HepG2 (cell line): Measurements from ENCODE around the gene ADRM1. TPM values are rescaled to one million over a fixed set of nuclear protein-coding genes. Genes with fewer than 3 reads are reported as not detected.

ENCODE experiments used
- ATAC-seq: fragments of 200-7000 bp; cut with Tn5 transposase; 3 replicates; pipeline ENCODE4 v1.9.1; 2020; ENCODE audit warnings: mild to moderate bottlenecking, moderate library complexity
- BruUV-seq: library from RNA; stranded (reverse); fragments of 400-500 nt; replicated peaks from 2 replicates; lab custom pipeline; 2021; lab: Mats Ljungman, UMichigan
- CTCF ChIA-PET: fragments of 300-600 bp; formaldehyde crosslinking; extraction: SDS; loops from one replicate; lab custom pipeline; 2021; ENCODE audit warnings: low total read pairs, inconsistent platforms, low intra/inter-chr PET ratio; lab: Yijun Ruan, JAX
- POLR2A ChIA-PET: fragments of 350-600 bp; sonication (Branson Sonifier 250); formaldehyde crosslinking; loops from one replicate; lab custom pipeline; 2020; ENCODE audit warnings: antibody characterized with exemption, inconsistent platforms; lab: Yijun Ruan, JAX
- DNase-seq: peaks from one replicate; pipeline ENCODE4 v3.0.0-alpha.2; 2015; ENCODE audit warnings: low spot score
- FAIRE-seq: peaks from 3 replicates; lab custom pipeline; 2011; peaks lifted over from hg19 to GRCh38; lab: Jason Lieb, UNC
- H2AFZ ChIP-seq: one replicate; pipeline ENCODE4 v1.6.1; 2011; ENCODE audit warnings: low read length, inconsistent platforms
- H3K27ac ChIP-seq: fragments of 300-600 bp; 3 replicates; pipeline ENCODE4 v1.8.0; 2011; ENCODE audit warnings: mixed run types, mild to moderate bottlenecking, mixed read lengths, low read length, inconsistent platforms; ENCODE audit not compliant: insufficient read depth; ENCODE audit errors: extremely low read length
- H3K27me3 ChIP-seq, 2 experiments: fragments of 200-600 bp in 1 of 2; 2 replicates in 1 of 2; 3 replicates in 1 of 2; pipeline versions ENCODE4 v1.6.0 to v1.8.0; 2011; ENCODE audit warnings: low read length in 2 of 2, mild to moderate bottlenecking in 2 of 2, moderate library complexity in 2 of 2, inconsistent platforms in 1 of 2; ENCODE audit not compliant: insufficient read depth in 2 of 2, control insufficient read depth in 1 of 2
- H3K36me3 ChIP-seq, 2 experiments: fragments of 200-600 bp in 1 of 2; replicated peaks in 1 of 2; 2 replicates in 1 of 2; 3 replicates in 1 of 2; pipeline versions ENCODE4 v1.5.1 to v1.8.0; 2011; ENCODE audit warnings: low read length in 2 of 2, inconsistent platforms in 1 of 2; ENCODE audit not compliant: insufficient read depth in 2 of 2, control insufficient read depth in 1 of 2
- H3K4me1 ChIP-seq: 2 replicates; pipeline ENCODE4 v1.5.1; 2012; ENCODE audit warnings: low read length, inconsistent platforms; ENCODE audit not compliant: insufficient read depth
- H3K4me2 ChIP-seq: 2 replicates; pipeline ENCODE4 v1.6.0; 2011; ENCODE audit warnings: low read depth, low read length, inconsistent platforms
- H3K4me3 ChIP-seq, 3 experiments: fragments of 200-600 bp in 1 of 3; sonication (generic), shearing (Covaris generic) in 1 of 3; replicated peaks in 1 of 3; 2 replicates each; pipeline ENCODE4 v1.5.1; 2011 to 2016; ENCODE audit warnings: low read length in 3 of 3, inconsistent platforms in 2 of 3, low read depth in 2 of 3, mild to moderate bottlenecking in 2 of 3, control low read depth in 1 of 3, mixed read lengths in 1 of 3; ENCODE audit not compliant: insufficient read depth in 1 of 3
- H3K79me2 ChIP-seq: one replicate; pipeline ENCODE4 v1.6.1; 2011; ENCODE audit warnings: low read length, inconsistent platforms; ENCODE audit not compliant: insufficient read depth
- H3K9ac ChIP-seq: 2 replicates; pipeline ENCODE4 v1.6.0; 2011; ENCODE audit warnings: mild to moderate bottlenecking, low read depth, low read length, inconsistent platforms; ENCODE audit not compliant: insufficient read depth
- H3K9me3 ChIP-seq: 2 replicates; pipeline ENCODE4 v1.5.1; 2012; ENCODE audit warnings: mild to moderate bottlenecking, low read length
- H4K20me1 ChIP-seq: 2 replicates; pipeline ENCODE4 v1.6.0; 2011; ENCODE audit warnings: inconsistent platforms, mild to moderate bottlenecking, low read length, moderate library complexity; ENCODE audit not compliant: insufficient read depth
- AHR ChIP-seq: IDR thresholded peaks from 2 replicates; pipeline ENCODE4 v1.6.1; 2018; ENCODE audit warnings: missing genetic modification reagents, missing compliant biosample characterization
- BATF2 ChIP-seq: sonication (generic); formaldehyde crosslinking; IDR thresholded peaks from 2 replicates; pipeline ENCODE4 v1.8.0; 2022; ENCODE audit warnings: mild to moderate bottlenecking, missing genetic modification reagents, moderate library complexity
- DBP ChIP-seq: sonication (generic); formaldehyde crosslinking; IDR thresholded peaks from 2 replicates; pipeline ENCODE4 v1.4.0; 2020; ENCODE audit warnings: missing genetic modification reagents; ENCODE audit errors: not compliant biosample characterization
- DR1 ChIP-seq: sonication (generic); formaldehyde crosslinking; IDR thresholded peaks from 2 replicates; pipeline ENCODE4 v1.8.0; 2021; ENCODE audit warnings: mild to moderate bottlenecking, missing genetic modification reagents, inconsistent platforms
- GTF2F1 ChIP-seq: fragments of 150-350 bp; IDR thresholded peaks from 2 replicates; pipeline ENCODE4 v1.6.1; 2014; ENCODE audit warnings: low read length
- MTA3 ChIP-seq: sonication (generic); formaldehyde crosslinking; IDR thresholded peaks from 2 replicates; pipeline ENCODE4 v1.4.0; 2020; ENCODE audit warnings: missing genetic modification reagents
- NFIB ChIP-seq: sonication (generic); formaldehyde crosslinking; IDR thresholded peaks from 2 replicates; pipeline ENCODE4 v1.9.0; 2021; ENCODE audit warnings: missing genetic modification reagents, mild to moderate bottlenecking, borderline replicate concordance
- PBX2 ChIP-seq: IDR thresholded peaks from 2 replicates; pipeline ENCODE4 v1.6.1; 2016; ENCODE audit warnings: control low read depth
- PHB2 ChIP-seq: fragments of 450-650 bp; IDR thresholded peaks from 2 replicates; pipeline ENCODE4 v1.6.1; 2018; ENCODE audit not compliant: partially characterized antibody
- PTBP1 ChIP-seq: fragments of 200-400 bp; formaldehyde crosslinking; IDR thresholded peaks from 2 replicates; pipeline ENCODE4 v1.6.1; 2018; ENCODE audit warnings: low read length, low read depth; ENCODE audit not compliant: poor library complexity, severe bottlenecking
- SAP130 ChIP-seq: IDR thresholded peaks from 2 replicates; pipeline ENCODE4 v1.6.1; 2016; ENCODE audit warnings: low read depth
- ZBTB21 ChIP-seq: sonication (generic); formaldehyde crosslinking; IDR thresholded peaks from 2 replicates; pipeline ENCODE4 v1.4.0; 2020; ENCODE audit warnings: missing genetic modification reagents
- ZBTB44 ChIP-seq: sonication (generic); formaldehyde crosslinking; IDR thresholded peaks from 2 replicates; pipeline ENCODE4 v1.4.0; 2020; ENCODE audit warnings: missing genetic modification reagents
- ZBTB7A ChIP-seq: sonication (generic); formaldehyde crosslinking; IDR thresholded peaks from 2 replicates; pipeline ENCODE4 v1.8.0; 2022; ENCODE audit warnings: mild to moderate bottlenecking, missing genetic modification reagents
- ZBTB8A ChIP-seq: sonication (generic); formaldehyde crosslinking; IDR thresholded peaks from 2 replicates; pipeline ENCODE4 v1.4.0; 2020; ENCODE audit warnings: mild to moderate bottlenecking, low read depth, missing genetic modification reagents, borderline replicate concordance
- ZFP36 ChIP-seq: fragments of 150-350 bp; IDR thresholded peaks from 2 replicates; pipeline ENCODE4 v1.6.1; 2018; ENCODE audit warnings: borderline replicate concordance, low read length, low read depth; ENCODE audit not compliant: partially characterized antibody
- WGBS: methylation state at CpG from one replicate; pipeline ENCODE4 v1.1.6; 2017; ENCODE audit warnings: low lambda C conversion rate; 5-methylcytosine and 5-hydroxymethylcytosine counted together
- in situ Hi-C: cut with HindIII; loops from 2 replicates; pipeline ENCODE4 v1.10.0; 2017; ENCODE audit warnings: low pct_unique_long_range_greater_than_20kb; ENCODE audit not compliant: extremely low pct_ligation_motif_present
- intact Hi-C: fragments of 100-400 bp; cut with micrococcal nuclease; formaldehyde crosslinking; loops from one replicate; pipeline ENCODE4 v1.10.0; 2022; ENCODE audit not compliant: unreplicated experiment
- polyA plus RNA-seq, 8 experiments: library from polyadenylated mRNA; depleted of rRNA in 3 of 8; stranded (reverse) in 7 of 8; unstranded in 1 of 8; fragments of >200 nt; fragmentation: Illumina TruSeq in 4 of 8; extraction: Trizol in 4 of 8; gene quantifications; 2 replicates each; pipeline versions ENCODE4 v1.2.1 to v1.2.3, GENCODE V29; 2011 to 2016; ENCODE audit warnings: low read depth in 4 of 8, missing spikeins in 1 of 8, mixed read lengths in 1 of 8; ENCODE audit not compliant: insufficient read depth in 1 of 8
- total RNA-seq, 5 experiments: library from RNA; depleted of rRNA; stranded (reverse); fragments of >200 nt; fragmentation: Illumina TruSeq; extraction: Trizol; gene quantifications; 2 replicates each; pipeline ENCODE4 v1.2.3, GENCODE V29; 2016; ENCODE audit warnings: low read depth in 1 of 5
- TF ChIP-seq, protein P1 (sequence below): sonication (generic); formaldehyde crosslinking; IDR thresholded peaks from 2 replicates; pipeline ENCODE4 v1.5.0; 2020; ENCODE audit warnings: mild to moderate bottlenecking, missing genetic modification reagents

The ADRM1 gene
- total and polyA plus RNA-seq, 2 of the 13 experiments (the other 11 are each of a cell fraction or from before 2014, with no cell fraction given), result 92.9 to 154 TPM

GRCh38 chr20:62354031-62354808, 51.4 kb downstream of the ADRM1 start:
- WGBS, result 60% methylated on average over 10 of the region's 14 CpGs
- ChIA-PET CTCF (no interaction called here), POLR2A (interaction anchor here (1.0 to 5.8 kb wide), 5 partner anchors 10 to 50 kb away, joined by 3 to 78 read pairs (median 6); partner anchors contain the start of gene LAMA5)
- ATAC-seq, result peak; percentile 8
- intact Hi-C loops (loop anchor here (2.0 kb wide), 1 partner anchor 17 kb away; no protein-coding TSS in a partner anchor), in situ Hi-C loops (no loop called here)
- no peaks in the 10 kb centered on the region for H3K9me3 ChIP-seq
- H3K9ac ChIP-seq, result peak overlapping the region; percentile 42; the same call in 1 of the 2 replicates
- H3K27me3 ChIP-seq, result no peaks in the 10 kb centered on the region
- H3K4me3 ChIP-seq, result peak overlapping the region in 1 of 3 experiments; percentile 16; a peak in 1 of 6 replicates
- no peak for DNase-seq
- no TSS peak for BruUV-seq
- peak overlapping the region; percentile 56 for H3K27ac ChIP-seq
- no peak for FAIRE-seq
- H3K4me1 ChIP-seq, result peaks cover 56% of the 10 kb centered on the region
- peaks cover 41 to 45% of the 10 kb centered on the region in 2 experiments for H3K36me3 ChIP-seq
- H2AFZ ChIP-seq, result no peak overlapping the region
- peaks cover 20% of the 10 kb centered on the region; the same call in 1 of the 2 replicates for H4K20me1 ChIP-seq
- peaks cover 21% of the 10 kb centered on the region for H3K79me2 ChIP-seq
- peak overlapping the region; percentile 62 for H3K4me2 ChIP-seq
- TF ChIP-seq BATF2 (CRISPR knock-in tag) (no peak), PBX2 (no peak), MTA3 (CRISPR knock-in tag) (no peak), ZBTB8A (no peak), ZBTB7A (CRISPR knock-in tag) (0 out of 2 replicates have a peak, but pooled peaks have one; percentile 41), ZBTB44 (CRISPR knock-in tag) (no peak), AHR (CRISPR knock-in tag) (no peak), SAP130 (CRISPR knock-in tag) (no peak), GTF2F1 (no peak), PHB2 (no peak), ZBTB21 (CRISPR knock-in tag) (no peak), ZFP36 (peak; percentile 67), PTBP1 (peak; percentile 61), DR1 (CRISPR knock-in tag) (no peak), NFIB (CRISPR knock-in tag) (no peak), DBP (CRISPR knock-in tag) (no peak)
- TF ChIP-seq, protein P1, sequence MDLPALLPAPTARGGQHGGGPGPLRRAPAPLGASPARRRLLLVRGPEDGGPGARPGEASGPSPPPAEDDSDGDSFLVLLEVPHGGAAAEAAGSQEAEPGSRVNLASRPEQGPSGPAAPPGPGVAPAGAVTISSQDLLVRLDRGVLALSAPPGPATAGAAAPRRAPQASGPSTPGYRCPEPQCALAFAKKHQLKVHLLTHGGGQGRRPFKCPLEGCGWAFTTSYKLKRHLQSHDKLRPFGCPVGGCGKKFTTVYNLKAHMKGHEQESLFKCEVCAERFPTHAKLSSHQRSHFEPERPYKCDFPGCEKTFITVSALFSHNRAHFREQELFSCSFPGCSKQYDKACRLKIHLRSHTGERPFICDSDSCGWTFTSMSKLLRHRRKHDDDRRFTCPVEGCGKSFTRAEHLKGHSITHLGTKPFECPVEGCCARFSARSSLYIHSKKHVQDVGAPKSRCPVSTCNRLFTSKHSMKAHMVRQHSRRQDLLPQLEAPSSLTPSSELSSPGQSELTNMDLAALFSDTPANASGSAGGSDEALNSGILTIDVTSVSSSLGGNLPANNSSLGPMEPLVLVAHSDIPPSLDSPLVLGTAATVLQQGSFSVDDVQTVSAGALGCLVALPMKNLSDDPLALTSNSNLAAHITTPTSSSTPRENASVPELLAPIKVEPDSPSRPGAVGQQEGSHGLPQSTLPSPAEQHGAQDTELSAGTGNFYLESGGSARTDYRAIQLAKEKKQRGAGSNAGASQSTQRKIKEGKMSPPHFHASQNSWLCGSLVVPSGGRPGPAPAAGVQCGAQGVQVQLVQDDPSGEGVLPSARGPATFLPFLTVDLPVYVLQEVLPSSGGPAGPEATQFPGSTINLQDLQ (CRISPR knock-in tag), result no peak
